CD4-positive, alpha-beta T cell treated with Interleukin-21 for 1 hour (primary cell): ENCODE results near the gene RBM12.

ENCODE experiments used
- DNase-seq: peaks from one replicate; pipeline ENCODE4 v3.0.0-alpha.2; 2020

Gene RBM12

GRCh38 chr20:35619196-35620095 lies 45.3 kb downstream of the RBM12 start:
- DNase-seq, result peak; percentile 79

GRCh38 chr20:35618263-35619131 lies 46.2 kb downstream of the RBM12 start:
- peak; percentile 23 for DNase-seq

- peak; percentile 38 for DNase-seq
Measured at GRCh38 chr20:35617397-35618262, 47.1 kb downstream of the RBM12 start.

GRCh38 chr20:35616465-35617396 lies 48.0 kb downstream of the RBM12 start:
- peak; percentile 61 for DNase-seq

- DNase-seq, result peak; percentile 100
Measured at GRCh38 chr20:35615667-35616464, 48.8 kb downstream of the RBM12 start, which contains the start of gene SPAG4. TSS of gene SPAG4 (plus strand) at chr20:35615829. CDS start at chr20:35616004, 175 bp downstream.

- no peak for DNase-seq
Measured at GRCh38 chr20:35611482-35611881, 53.2 kb downstream of the RBM12 start.

- no peak for DNase-seq
Measured at GRCh38 chr20:35610833-35611427, 53.8 kb downstream of the RBM12 start.

GRCh38 chr20:35607003-35607735 lies 57.5 kb downstream of the RBM12 start:
- DNase-seq, result no peak

GRCh38 chr20:35606127-35606526 lies 58.6 kb downstream of the RBM12 start:
- no peak for DNase-seq

- peak; percentile 17 for DNase-seq
Measured at GRCh38 chr20:35604449-35604747, 60.3 kb downstream of the RBM12 start.

GRCh38 chr20:35603695-35604448 lies 60.8 kb downstream of the RBM12 start:
- DNase-seq, result no peak

GRCh38 chr20:35602851-35603495 lies 61.7 kb downstream of the RBM12 start:
- no peak for DNase-seq

- no peak for DNase-seq
Measured at GRCh38 chr20:35601990-35602389, 62.7 kb downstream of the RBM12 start.

- peak; percentile 84 for DNase-seq
Measured at GRCh38 chr20:35600993-35601973, 63.4 kb downstream of the RBM12 start.

GRCh38 chr20:35600176-35600992 lies 64.3 kb downstream of the RBM12 start:
- DNase-seq, result no peak

GRCh38 chr20:35599776-35600120 lies 65.0 kb downstream of the RBM12 start:
- no peak for DNase-seq
